ENCODE results near the gene GRIA3. TPM values are rescaled to one million over a fixed set of nuclear protein-coding genes. Genes with fewer than 3 reads are reported as not detected.
"Not testable (repeated sequence)": the region's sequence is repeated elsewhere in the genome, so short reads cannot be mapped to it uniquely, and the experiment has no call there.

Gene GRIA3
- total RNA-seq, 2 donors from 2014 or later: 0.34 to 0.90 TPM

DNA sequence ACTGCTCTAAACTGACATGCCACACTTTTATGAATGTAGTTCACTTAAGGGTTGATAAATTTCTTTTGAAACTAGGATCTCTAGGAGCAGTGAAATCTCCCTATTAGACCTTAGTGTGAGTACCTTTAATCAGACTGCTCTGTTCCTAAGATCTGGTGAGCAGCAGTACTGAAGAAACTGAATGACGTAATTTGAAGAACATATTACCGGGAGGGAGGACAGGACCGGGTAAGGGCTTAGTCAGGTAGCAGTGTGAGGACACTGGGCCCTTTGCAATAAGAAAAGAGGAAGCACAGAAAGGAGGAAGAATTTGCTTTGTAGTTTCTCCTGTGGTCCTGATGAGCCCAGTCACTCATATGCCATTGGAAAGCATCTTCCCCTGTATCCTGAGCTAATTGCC lies 293.6 kb downstream of the GRIA3 start:
- DNase-seq (no peak), ATAC-seq (no peak)
- H3K27me3 Mint-ChIP-seq: no peaks in the 10 kb centered on the region
- H3K36me3 Mint-ChIP-seq (ENCODE audit: low read depth): no peaks in the 10 kb centered on the region
- H3K9me3 ChIP-seq (ENCODE audit: control insufficient read depth, low read length, poor library complexity, severe bottlenecking): no peaks in the 10 kb centered on the region
- no peak overlapping the region for H3K4me3 Mint-ChIP-seq
- no peak overlapping the region for H3K27ac Mint-ChIP-seq
- H3K4me1 Mint-ChIP-seq: no peaks in the 10 kb centered on the region

- H3K4me3 Mint-ChIP-seq: no peak overlapping the region
- H3K36me3 Mint-ChIP-seq (ENCODE audit: low read depth): no peaks in the 10 kb centered on the region
These were observed 298.1 kb downstream of the GRIA3 start for GRCh38 chrX:123481913-123482851.

DNA sequence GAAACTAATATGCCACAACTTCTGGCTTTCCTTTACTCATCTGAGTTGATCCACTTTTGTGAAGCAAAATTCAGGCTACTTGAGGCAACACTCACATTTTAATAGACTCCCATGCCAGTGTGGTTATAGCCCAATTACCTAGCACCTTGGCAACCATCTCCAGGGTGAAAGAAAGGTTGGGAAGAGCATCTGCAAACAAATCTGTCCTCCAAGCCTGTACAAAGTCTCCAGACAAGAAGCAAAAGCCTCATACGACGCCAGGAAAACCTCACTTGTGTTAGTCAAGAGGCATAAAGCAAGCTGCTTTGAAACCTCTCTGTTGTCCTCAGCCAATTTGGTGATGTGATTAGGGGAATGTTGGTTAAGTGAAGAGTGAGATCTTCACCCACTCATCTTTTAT lies 302.2 kb downstream of the GRIA3 start:
- no peak for ATAC-seq
- no peak for DNase-seq
- no peaks in the 10 kb centered on the region for H3K9me3 ChIP-seq (ENCODE audit: control insufficient read depth, low read length, poor library complexity, severe bottlenecking)
- Mint-ChIP-seq H3K27ac (no peak overlapping the region), H3K36me3 (ENCODE audit: low read depth) (no peaks in the 10 kb centered on the region), H3K4me1 (no peaks in the 10 kb centered on the region), H3K27me3 (no peaks in the 10 kb centered on the region), H3K4me3 (no peak overlapping the region)

More at GRCh38 chrX:123481913-123482851, 298.1 kb downstream of the GRIA3 start:
- no peak for DNase-seq
- H3K4me1 Mint-ChIP-seq: no peaks in the 10 kb centered on the region
- H3K27ac Mint-ChIP-seq: no peak overlapping the region
- no peak for ATAC-seq
- H3K27me3 Mint-ChIP-seq: no peaks in the 10 kb centered on the region
- no peaks in the 10 kb centered on the region for H3K9me3 ChIP-seq (ENCODE audit: control insufficient read depth, low read length, poor library complexity, severe bottlenecking)

GRCh38 chrX:123487236-123487635 lies 303.2 kb downstream of the GRIA3 start:
- Mint-ChIP-seq H3K4me1 (no peaks in the 10 kb centered on the region), H3K36me3 (ENCODE audit: low read depth) (no peaks in the 10 kb centered on the region), H3K27ac (no peak overlapping the region), H3K4me3 (no peak overlapping the region), H3K27me3 (no peaks in the 10 kb centered on the region)
- ATAC-seq (no peak), DNase-seq (no peak)
- no peaks in the 10 kb centered on the region for H3K9me3 ChIP-seq (ENCODE audit: control insufficient read depth, low read length, poor library complexity, severe bottlenecking)

DNA sequence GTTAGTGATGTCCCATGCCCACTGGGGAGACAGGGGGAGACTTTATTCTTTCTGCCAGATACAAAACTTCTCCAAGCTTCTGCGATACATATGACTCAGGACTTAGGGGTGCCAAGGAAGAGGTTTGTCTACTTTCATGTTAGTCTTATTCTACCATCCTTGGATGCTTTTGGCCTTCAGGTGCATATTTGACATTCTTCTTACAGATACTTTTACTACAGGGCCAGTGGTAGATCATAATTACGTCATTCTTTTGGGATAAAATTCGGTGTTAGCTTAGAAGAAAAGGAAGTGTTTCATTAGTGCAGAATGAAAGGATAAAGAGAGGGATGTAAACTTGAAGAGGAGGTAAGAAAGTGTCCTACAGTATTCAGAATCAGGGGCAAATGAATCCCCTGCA lies 303.6 kb downstream of the GRIA3 start:
- Mint-ChIP-seq H3K27ac (no peak overlapping the region), H3K4me3 (no peak overlapping the region), H3K4me1 (no peaks in the 10 kb centered on the region), H3K27me3 (no peaks in the 10 kb centered on the region), H3K36me3 (ENCODE audit: low read depth) (no peaks in the 10 kb centered on the region)
- H3K9me3 ChIP-seq (ENCODE audit: control insufficient read depth, low read length, poor library complexity, severe bottlenecking): no peaks in the 10 kb centered on the region
- DNase-seq (no peak), ATAC-seq (no peak)

DNA sequence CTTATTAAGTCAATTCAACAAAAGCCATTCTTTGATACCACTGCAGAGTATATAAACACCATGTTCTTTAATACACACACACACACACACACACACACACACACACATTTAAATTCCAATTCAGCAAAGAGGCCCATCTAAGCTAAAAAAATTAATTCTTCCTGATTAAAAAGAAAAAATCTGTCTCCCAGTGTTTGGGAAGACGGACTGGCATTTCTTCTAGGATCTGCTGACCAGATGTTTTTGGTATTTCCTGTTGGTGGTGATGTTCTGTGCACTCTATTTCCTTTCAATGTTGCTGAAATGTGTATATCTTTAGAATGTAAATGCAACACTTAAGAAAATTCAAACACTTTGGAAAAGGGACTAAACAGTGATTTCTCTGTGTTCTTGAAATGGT lies 304.9 kb downstream of the GRIA3 start:
- H3K4me3 Mint-ChIP-seq: no peak overlapping the region
- no peaks in the 10 kb centered on the region for H3K27me3 Mint-ChIP-seq

GRCh38 chrX:123493857-123494256 lies 309.8 kb downstream of the GRIA3 start:
- no peak overlapping the region for H3K27ac Mint-ChIP-seq
- no peaks in the 10 kb centered on the region for H3K27me3 Mint-ChIP-seq
- ATAC-seq (no peak), DNase-seq (no peak)
- H3K36me3 Mint-ChIP-seq (ENCODE audit: low read depth): no peaks in the 10 kb centered on the region
- no peaks in the 10 kb centered on the region for H3K4me1 Mint-ChIP-seq
- H3K4me3 Mint-ChIP-seq: no peak overlapping the region
- no peaks in the 10 kb centered on the region for H3K9me3 ChIP-seq (ENCODE audit: control insufficient read depth, low read length, poor library complexity, severe bottlenecking)

More for the DNA sequence above, 304.9 kb downstream of the GRIA3 start:
- H3K4me1 Mint-ChIP-seq: no peaks in the 10 kb centered on the region
- no peaks in the 10 kb centered on the region for H3K36me3 Mint-ChIP-seq (ENCODE audit: low read depth)
- ATAC-seq: no peak
- DNase-seq: no peak
- no peaks in the 10 kb centered on the region for H3K9me3 ChIP-seq (ENCODE audit: control insufficient read depth, low read length, poor library complexity, severe bottlenecking)
- no peak overlapping the region for H3K27ac Mint-ChIP-seq

GRCh38 chrX:123499787-123500186 lies 315.7 kb downstream of the GRIA3 start:
- H3K4me3 Mint-ChIP-seq: no peak overlapping the region
- H3K4me1 Mint-ChIP-seq: no peaks in the 10 kb centered on the region
- H3K27ac Mint-ChIP-seq: no peak overlapping the region
- no peaks in the 10 kb centered on the region for H3K9me3 ChIP-seq (ENCODE audit: control insufficient read depth, low read length, poor library complexity, severe bottlenecking)
- ATAC-seq (no peak), DNase-seq (no peak)
- peaks cover 12% of the 10 kb centered on the region for H3K27me3 Mint-ChIP-seq
- H3K36me3 Mint-ChIP-seq (ENCODE audit: low read depth): no peaks in the 10 kb centered on the region

DNA sequence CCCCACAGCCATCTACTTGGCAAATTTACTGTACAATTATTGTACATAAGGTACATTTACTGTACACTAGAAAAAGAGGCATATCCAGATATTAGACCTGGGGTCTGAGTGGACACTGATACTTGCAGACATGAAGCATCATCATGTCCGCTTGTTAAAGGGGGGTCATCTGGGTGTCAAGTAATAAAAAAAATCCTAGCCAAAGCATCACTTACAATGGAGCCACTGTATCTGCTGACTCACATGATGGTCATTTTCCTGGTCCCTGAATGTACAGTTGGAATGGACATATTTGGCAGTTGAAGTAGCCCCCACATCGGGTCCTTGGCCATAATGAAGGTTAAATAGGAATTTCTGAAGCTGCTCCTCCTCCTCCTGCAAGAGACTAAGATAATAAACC lies 320.0 kb downstream of the GRIA3 start:
- ATAC-seq (no peak), DNase-seq (no peak)
- H3K9me3 ChIP-seq (ENCODE audit: control insufficient read depth, low read length, poor library complexity, severe bottlenecking): no peaks in the 10 kb centered on the region
- Mint-ChIP-seq H3K36me3 (ENCODE audit: low read depth) (no peaks in the 10 kb centered on the region), H3K27ac (no peak overlapping the region), H3K27me3 (peaks cover 12% of the 10 kb centered on the region), H3K4me1 (no peaks in the 10 kb centered on the region), H3K4me3 (no peak overlapping the region)

DNA sequence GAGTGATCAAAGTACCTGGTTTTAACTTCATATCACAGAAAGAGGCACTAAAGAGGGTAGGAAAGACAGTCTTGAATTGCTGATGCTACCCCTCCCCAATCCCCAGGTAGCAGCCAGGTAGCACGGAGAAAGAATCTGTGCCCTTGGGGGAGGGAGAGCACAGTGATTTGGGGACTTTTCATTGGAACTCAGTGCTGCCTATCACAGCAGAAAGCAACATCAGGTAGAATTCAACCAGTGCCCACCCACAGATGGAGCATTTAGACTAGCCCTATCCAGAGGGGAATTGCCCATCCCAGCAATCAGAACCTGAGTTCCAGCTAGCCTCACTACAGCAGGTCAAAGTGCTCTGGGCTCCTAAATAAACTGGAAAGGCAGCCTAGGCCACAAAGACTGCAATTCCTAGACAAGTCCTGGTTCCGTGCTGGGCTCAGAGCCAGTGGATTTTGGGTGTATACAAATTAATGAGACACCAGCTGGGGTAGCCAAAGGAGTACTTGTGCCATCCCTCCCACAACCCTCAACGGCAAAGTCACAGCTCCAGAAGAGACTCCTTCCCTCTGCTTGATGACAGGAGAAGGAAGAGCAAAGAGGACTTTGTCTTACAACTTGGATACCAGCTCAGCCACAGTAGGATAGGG lies 320.7 kb downstream of the GRIA3 start:
- DNase-seq (no peak), ATAC-seq (no peak)
- Mint-ChIP-seq H3K27ac (no peak overlapping the region), H3K27me3 (peaks cover 5% of the 10 kb centered on the region), H3K4me3 (no peak overlapping the region), H3K36me3 (ENCODE audit: low read depth) (no peaks in the 10 kb centered on the region), H3K4me1 (no peaks in the 10 kb centered on the region)
- no peaks in the 10 kb centered on the region for H3K9me3 ChIP-seq (ENCODE audit: control insufficient read depth, low read length, poor library complexity, severe bottlenecking)

DNA sequence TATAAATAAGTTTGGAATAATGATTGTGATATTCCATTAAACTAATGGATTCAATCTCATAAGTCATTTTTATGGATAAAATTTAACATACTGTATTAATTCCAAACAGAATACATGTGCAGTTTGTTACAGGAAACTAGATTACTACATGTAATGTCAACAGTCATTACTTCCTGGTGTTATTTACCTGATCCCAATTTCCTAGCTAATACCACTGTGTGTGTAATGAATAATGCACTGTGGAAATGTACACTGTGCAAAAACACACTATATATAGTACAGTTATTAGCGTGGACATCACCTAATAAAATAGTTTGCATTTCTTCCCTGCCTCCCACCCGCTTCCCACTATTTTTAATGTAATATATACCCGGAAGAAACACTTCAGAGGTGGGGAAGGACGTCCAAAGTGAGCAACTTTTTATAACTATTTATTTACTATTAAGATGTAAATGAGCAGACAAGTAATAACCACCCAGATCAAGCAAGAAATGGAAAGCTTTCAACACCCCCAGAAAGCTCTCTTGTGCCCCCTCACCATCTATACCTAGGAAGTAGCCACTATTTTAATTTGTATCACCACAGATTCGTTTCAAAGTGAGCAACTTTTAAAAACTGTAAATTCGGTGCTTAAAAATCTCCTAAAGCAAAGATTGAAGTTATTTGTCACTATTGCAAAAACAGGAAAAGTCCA lies 329.7 kb downstream of the GRIA3 start:
- Mint-ChIP-seq H3K27ac (no peak overlapping the region), H3K27me3 (no peaks in the 10 kb centered on the region), H3K36me3 (ENCODE audit: low read depth) (no peaks in the 10 kb centered on the region), H3K4me1 (no peaks in the 10 kb centered on the region), H3K4me3 (peak overlapping the region; percentile 15)
- no peaks in the 10 kb centered on the region for H3K9me3 ChIP-seq (ENCODE audit: control insufficient read depth, low read length, poor library complexity, severe bottlenecking)
- DNase-seq: no peak
- no peak for ATAC-seq

DNA sequence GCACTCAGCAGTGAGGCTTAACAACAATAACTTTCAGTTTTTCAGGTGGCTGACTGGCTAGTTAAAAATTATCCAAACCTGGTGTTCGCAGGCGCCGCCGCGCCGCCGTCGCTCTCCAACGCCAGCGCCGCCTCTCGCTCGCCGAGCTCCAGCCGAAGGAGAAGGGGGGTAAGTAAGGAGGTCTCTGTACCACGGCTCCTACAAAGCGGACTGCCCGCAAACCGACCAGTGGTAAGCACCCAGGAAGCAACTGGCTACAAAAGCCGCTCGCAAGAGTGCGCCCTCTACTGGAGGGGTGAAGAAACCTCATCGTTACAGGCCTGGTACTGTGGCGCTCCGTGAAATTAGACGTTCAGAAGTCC lies 330.2 kb downstream of the GRIA3 start:
- peak overlapping the region; percentile 15 for H3K4me3 Mint-ChIP-seq
- H3K36me3 Mint-ChIP-seq (ENCODE audit: low read depth); H3K4me1 Mint-ChIP-seq: not testable (repeated sequence)

GRCh38 chrX:123518791-123519190 lies 334.7 kb downstream of the GRIA3 start:
- H3K9me3 ChIP-seq (ENCODE audit: control insufficient read depth, low read length, poor library complexity, severe bottlenecking): no peaks in the 10 kb centered on the region
- Mint-ChIP-seq H3K4me3 (no peak overlapping the region), H3K36me3 (ENCODE audit: low read depth) (no peaks in the 10 kb centered on the region), H3K27ac (no peak overlapping the region), H3K27me3 (no peaks in the 10 kb centered on the region), H3K4me1 (no peaks in the 10 kb centered on the region)
- no peak for ATAC-seq
- DNase-seq: no peak

More for the DNA sequence above, 330.2 kb downstream of the GRIA3 start:
- ATAC-seq; DNase-seq; H3K27ac Mint-ChIP-seq; H3K27me3 Mint-ChIP-seq; H3K9me3 ChIP-seq (ENCODE audit: control insufficient read depth, low read length, poor library complexity, severe bottlenecking): not testable (repeated sequence)
